GM23338 (cell line): ENCODE data around the gene IL24.

Experiments used
- EZH2phosphoT487 ChIP-seq: fragments of 200-600 bp; sonication (generic); IDR thresholded peaks from one replicate; pipeline ENCODE4 v1.8.1; 2018; ENCODE audit warnings: antibody characterized with exemption; ENCODE audit not compliant: unreplicated experiment
- POLR2AphosphoS5 ChIP-seq: IDR thresholded peaks from 2 replicates; pipeline ENCODE4 v1.6.1; 2016; ENCODE audit warnings: antibody characterized with exemption, low read depth
- TF ChIP-seq, protein P1 (sequence below), 2 experiments: fragments of 200-600 bp in 1 of 2; sonication (generic) in 1 of 2; conservative IDR thresholded peaks; 2 replicates each; pipeline versions ENCODE4 v1.5.1 to v1.6.1; 2016 to 2017; ENCODE audit warnings: antibody characterized with exemption in 2 of 2, low read depth in 2 of 2, mild to moderate bottlenecking in 2 of 2, moderate library complexity in 1 of 2

DNA sequence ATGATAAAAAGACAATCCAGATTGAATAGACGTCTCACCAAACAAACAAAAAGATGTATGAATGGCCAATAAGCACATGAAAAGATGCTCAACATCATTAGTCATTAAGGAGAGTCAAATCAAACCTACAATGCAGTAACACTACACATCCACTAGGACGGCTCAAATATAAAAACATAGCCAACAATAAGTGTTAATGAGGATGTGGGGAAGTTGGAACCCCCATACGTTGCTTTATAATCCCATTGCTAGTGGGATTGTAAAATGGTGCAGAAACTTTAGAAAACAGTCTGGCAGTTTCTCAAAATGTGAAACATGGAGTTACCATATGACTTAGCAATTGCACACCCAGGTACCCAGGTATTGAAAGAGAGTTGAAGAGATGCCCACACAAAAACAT is 14.7 kb upstream of the IL24 start:
- no peak for TF ChIP-seq EZH2phosphoT487
- TF ChIP-seq, protein P1, sequence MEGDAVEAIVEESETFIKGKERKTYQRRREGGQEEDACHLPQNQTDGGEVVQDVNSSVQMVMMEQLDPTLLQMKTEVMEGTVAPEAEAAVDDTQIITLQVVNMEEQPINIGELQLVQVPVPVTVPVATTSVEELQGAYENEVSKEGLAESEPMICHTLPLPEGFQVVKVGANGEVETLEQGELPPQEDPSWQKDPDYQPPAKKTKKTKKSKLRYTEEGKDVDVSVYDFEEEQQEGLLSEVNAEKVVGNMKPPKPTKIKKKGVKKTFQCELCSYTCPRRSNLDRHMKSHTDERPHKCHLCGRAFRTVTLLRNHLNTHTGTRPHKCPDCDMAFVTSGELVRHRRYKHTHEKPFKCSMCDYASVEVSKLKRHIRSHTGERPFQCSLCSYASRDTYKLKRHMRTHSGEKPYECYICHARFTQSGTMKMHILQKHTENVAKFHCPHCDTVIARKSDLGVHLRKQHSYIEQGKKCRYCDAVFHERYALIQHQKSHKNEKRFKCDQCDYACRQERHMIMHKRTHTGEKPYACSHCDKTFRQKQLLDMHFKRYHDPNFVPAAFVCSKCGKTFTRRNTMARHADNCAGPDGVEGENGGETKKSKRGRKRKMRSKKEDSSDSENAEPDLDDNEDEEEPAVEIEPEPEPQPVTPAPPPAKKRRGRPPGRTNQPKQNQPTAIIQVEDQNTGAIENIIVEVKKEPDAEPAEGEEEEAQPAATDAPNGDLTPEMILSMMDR (conservative IDR thresholded peaks at IDR 0.05; ENCODE audit: low read depth in 2 of 2) = peak in 1 of 2 experiments; percentile 58; a peak in 3 of 4 replicates
- no peak for TF ChIP-seq POLR2AphosphoS5
